GM19467 (cell line): ENCODE results near the gene CCNC.
A peak's percentile ranks its signal among the peaks of the same experiment; 100 is the strongest.
"Not testable (repeated sequence)": the region's sequence is repeated elsewhere in the genome, so short reads cannot be mapped to it uniquely, and the experiment has no call there.

ENCODE experiments used
- ATAC-seq: cut with Tn5 transposase; IDR thresholded peaks from one replicate; pipeline ENCODE4 v1.9.1; 2021; ENCODE audit warnings: mild to moderate bottlenecking, moderate library complexity; ENCODE audit not compliant: unreplicated experiment

Gene CCNC

DNA sequence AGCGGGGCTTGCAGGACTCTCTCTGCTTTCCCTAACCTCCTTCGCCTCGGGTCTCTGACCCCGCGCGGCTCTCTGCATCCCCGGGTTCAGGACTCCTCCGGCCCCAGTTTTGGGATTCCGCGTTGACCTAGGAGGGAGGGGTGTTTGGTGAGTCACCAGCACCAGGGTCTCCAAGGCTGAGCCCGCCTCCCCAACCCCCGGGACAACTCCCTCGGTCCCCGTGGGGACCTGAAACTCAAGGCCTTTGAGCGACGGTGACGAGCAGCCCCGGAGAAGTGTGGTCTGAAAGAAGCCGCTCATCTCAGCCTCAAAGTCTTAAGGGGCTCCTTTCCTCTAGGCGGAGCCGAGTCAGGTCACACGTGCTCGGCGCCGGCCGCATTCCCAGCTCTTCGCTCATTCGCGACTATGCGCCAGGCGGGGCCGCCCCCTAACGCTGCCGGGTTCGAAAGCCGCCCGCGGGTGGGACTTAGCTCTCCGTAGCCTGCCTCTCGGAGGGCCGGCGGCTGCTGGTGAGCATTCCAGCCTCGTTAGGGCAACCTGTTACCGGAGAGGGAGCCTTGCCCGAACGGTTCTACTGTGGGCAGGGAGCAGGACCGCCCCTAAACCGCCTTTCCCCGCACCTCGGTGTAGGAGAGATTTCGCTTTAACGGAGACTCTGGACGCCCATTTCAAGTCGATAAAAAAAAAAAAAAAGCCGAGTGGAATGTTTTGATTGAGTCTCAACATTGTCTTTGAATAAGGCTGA, 35.1 kb upstream of the CCNC start:
- no peak for ATAC-seq

DNA sequence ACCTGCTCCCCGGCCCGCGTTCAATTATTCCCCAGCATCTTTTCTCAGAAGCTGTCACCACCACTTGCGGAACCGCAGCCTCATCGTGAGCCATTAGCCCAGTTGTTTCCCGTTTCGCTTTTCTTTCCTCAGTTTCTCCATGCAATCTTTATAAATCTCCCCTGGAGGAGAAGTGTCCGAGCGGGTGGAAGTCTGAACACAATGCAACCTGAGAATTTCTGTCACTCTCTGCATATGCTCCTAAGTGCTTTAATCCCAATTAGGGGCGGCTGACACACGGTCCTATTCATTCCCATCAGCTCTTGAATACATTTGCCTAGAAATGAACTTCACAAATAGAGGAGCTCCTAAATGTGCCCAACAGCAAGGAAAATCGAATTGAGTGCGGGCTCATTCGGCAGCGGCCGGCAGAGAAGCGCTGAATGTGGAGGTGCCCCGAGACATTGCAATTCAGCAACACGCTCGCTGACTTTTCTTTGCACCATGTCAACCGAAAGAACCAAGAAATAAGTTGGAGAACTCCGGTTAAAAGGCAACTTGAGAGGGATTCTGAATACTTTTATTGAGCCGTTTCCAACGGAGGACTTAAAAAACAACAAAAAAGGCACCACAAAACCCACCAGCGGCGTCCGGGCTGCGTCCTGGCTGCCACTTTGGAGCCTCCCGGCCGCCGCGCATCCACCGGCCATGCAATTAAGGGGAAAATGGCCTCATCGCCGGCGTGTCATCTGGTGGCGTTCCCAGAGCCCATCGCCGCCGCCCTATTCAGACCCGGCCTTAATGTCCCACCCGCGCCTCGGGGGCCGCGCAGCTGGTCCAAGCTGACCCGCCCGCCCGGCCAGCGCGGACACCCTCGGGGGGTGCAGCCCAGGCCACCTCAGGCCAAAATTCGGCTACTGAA, 34.3 kb upstream of the CCNC start:
- ATAC-seq = no peak

DNA sequence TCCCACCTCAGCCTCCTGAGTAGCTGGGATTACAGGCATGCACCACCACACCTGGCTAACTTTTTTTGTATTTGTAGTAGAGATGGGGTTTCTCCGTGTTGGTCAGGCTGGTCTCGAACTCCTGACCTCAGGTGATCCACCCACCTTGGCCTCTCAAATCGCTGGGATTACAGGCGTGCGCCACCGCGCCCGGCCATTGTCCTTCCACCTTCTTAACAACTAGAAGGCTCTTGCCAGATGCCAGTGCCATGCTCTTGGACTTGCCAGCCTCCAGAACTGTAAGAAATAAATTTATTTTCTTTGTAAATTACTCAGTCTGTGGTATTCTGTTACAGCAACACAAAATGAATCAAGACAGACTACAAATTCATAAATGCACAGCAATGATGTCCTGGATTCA, 26.2 kb upstream of the CCNC start:
- ATAC-seq = not testable (repeated sequence)

DNA sequence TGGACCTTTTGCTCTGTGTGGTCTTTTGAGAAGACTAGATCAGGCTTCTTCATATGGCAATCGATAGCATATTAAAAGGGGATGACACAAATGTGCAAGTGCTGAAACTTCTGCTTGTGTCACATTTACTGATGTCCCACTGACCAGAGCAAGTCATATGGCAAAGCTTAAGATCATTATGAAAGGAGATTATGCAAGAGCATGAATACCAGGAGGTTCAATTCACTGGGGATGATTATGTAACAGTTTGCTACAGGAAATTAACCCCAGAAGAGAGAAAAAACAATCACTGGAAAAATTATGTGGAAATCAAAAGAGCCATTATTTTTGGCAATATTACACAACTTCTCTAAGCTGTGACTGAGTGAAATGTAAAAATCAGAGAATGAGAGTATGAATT, 24.4 kb upstream of the CCNC start:
- no peak for ATAC-seq

DNA sequence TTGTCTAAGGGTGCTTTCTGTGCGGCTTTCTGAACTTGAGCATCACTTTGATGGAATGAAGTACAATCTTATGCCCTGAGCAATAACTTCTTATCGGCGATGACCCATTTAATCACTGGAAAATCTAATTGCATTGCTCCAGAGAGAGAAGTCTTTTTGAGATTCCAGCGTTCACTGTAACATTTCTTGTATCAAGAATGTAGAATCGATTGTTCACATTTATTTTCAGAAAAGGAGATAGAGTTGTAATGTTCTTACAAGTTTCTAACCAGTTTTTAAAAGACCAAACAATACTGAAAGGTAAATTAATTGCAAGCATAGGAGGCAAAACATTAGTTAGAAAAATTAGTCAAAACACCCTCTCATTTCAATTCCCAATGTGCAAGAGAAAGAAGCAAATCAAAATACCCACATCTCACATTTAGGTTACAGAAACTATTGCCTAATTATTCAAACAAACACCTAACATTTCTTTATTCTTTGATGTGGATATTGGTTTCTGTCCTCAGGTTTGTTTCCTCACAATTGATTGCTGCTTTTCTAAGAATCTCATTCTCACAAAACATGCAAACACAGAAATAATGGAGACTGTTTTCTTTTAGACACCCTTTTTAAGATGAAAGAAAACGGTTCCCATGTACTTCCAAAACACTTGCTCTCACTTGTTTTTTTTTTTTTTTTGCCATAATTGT, 23.4 kb upstream of the CCNC start:
- no peak for ATAC-seq

DNA sequence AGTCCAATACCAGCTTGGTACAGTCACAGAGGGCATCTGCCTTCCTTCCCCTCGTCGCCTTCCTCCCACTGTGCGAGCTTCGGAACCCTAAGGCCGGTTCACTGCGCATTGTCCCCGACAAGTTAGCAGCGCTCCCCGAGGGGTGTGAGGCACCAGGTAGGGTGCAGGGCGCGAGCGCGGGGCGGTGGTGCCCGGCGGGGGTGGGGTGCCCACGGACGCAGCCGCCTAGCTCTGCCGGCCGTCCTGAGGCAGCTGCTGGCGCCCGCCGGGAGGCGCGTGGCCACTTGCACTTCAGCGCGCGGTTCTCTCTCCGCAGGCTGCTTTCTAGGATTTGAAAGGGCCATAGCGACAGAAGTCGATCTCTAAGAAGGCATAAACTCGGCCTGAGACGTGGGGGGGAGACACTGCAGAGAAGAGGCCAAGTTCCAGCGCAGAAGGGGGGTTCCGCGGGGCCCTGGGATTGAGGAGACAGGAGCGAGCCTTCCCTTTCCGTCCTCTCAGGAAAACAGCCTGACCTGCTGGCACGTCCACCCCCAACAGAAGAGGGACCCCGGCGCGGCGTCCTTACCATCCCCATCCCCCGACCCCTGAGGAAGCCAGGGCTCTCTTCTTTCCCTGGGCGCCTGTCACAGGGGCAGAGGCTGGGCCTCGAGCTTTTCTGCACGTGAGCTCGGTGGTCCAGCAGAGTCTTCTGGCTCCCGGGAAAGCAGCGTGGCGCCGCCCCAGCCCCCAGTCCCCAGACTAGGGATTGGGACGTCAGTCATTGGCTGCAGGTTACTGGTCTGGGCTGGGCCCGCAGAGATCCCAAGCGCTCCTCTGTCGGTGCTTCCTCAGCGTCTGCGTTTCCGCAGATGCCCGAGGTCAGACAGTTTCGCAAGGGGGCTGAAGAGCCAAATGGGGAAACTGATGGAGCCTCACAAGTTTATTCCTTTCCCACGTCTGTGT, 22.5 kb upstream of the CCNC start:
- ATAC-seq = no peak

DNA sequence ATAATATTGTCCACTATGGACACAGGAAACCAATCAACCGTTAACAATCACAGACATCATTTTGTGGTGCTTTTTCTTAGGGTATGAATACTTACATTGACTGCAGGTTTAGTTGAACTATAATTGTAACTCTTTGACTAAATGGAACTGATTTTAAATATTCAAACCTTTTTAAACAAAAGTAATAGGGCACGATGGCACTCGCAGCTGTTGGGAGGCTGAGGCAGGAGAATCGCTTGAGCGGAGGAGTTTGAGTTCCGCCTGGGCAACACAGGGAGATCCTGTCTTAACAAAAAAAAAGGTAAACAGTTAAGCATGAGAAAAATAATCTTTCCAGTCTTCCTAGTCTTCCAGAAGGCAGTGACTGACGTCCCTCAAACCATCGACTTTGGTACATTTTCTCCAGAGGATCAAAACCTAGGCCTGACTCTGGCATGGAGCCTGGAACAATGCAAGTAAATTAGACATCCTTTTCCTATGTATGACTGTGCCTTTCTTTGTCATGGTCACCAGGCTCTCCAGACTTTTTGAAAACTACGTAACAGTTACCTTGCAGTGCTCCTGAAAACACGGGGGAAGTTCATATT, 21.5 kb upstream of the CCNC start:
- no peak for ATAC-seq

DNA sequence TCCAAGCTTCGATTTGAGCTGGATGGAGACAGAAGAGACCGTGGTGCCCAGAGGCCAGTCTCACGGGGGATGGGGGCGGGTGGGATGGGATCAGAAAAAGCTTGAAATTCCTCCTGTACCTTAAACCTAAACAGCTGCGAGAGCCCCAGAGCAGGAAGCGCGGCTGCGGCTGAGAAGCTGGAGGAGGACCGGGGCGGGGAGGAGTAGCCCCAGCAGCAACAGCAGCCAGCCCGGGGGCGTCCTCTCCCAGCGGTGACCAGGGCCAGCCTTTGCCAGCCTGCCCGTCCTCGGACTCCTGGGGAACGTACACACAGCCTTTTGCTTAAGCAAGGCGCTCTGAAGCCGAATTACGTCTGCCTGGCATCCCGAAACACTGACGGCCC, 20.8 kb upstream of the CCNC start:
- ATAC-seq = peak; percentile 10

DNA sequence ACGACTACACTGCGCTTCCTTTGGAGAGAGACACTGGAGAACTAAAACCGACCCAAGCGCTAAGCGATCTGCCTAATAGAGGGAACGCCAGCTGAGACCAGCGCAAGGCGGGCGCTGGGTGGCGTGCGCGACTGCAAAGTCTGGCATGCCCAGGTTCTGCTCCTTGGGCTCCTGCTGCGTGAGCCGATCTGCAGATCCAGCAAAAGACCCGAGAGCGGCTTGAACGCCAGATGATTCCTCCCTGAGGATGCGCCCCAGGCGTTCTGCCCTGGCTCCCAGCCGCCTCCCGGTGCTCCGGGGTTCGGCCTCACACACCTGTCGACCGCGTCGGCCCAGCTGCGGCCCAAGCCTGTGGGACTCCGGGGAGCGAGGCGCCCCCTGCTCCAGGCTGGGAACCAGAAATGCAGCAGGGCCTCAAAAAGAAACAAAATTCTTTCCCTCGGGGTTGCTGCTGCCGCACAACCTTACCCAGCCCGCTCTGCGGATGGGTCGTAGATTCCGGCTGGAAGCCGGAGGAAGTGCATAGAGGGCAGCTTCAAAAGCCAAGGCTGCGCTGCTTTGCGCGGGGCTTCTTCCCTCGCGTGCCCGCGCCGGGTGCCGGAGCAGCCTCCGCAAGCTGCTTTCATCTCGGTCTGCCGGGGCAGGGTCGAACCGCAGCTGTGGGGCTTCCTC, 20.3 kb upstream of the CCNC start:
- ATAC-seq = peak; percentile 94

DNA sequence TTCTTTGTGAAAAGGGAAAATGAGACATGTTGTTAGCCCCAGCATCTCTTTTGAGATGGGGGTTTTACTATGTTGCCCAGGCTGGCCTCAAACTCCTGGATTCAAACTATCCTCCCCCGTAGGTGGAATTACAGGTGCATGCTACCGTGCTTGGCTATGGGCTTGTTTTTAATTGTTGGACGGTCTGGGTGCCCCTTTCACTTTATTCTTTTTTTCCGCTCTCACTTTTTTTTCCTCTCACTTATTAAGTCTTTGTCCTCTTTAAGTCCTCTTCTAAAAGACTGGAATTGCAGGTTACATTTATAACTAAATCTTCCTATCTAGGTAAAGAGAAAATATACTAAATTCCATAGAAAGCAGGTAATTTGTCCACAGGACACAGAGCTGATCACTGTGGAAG, 19.3 kb upstream of the CCNC start:
- ATAC-seq = no peak

DNA sequence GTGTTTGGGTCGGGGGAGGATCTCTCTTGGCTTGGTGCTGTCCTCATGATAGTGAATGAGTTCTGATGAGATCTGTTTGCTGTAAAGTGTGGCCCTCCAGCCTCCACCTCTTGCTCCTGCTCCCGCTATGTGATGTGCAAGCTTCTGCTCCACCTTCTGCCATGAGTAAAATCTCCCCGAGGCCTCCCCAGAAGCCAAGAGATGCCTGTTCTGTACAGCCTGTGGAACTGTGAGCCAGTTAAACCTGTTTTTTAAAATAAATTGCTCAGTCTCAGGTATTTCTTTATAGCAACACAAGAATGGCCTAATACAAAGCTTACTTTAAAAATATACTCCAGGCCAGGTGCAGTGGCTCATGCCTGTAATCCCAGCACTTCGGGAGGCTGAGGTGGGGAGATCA, 11.3 kb upstream of the CCNC start:
- ATAC-seq = no peak

DNA sequence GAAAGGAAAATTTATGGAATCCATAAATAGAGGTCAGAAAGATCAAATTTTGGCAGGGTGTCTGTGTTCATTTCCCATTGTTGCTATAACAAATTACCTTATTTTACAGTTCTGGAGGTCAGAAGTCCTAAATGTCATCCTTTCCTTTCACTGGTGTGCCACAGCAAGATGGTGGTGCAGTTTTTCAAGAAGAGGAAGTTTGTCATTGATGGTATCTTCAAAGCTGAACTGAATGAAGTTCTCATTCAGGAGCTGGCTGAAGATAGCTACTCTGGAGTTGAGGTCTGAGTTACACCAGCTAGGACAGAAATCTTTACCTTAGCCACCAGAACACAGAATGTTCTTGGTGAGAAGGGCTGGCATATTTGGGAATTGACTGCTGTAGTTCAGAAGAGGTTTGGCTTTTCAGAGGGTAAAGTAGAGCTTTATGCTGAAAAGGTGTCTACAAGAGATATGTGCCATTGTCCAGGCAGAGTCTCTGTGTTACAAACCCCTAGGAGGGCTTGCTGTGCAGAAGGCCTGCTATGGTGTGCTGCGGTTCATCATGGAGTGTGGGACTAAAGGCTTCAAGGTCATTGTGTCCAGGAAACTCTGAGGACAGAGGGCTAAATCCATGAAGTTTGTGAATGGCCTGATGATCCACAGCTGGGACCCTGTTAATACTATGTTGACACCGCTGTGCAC, 7.2 kb upstream of the CCNC start:
- no peak for ATAC-seq

DNA sequence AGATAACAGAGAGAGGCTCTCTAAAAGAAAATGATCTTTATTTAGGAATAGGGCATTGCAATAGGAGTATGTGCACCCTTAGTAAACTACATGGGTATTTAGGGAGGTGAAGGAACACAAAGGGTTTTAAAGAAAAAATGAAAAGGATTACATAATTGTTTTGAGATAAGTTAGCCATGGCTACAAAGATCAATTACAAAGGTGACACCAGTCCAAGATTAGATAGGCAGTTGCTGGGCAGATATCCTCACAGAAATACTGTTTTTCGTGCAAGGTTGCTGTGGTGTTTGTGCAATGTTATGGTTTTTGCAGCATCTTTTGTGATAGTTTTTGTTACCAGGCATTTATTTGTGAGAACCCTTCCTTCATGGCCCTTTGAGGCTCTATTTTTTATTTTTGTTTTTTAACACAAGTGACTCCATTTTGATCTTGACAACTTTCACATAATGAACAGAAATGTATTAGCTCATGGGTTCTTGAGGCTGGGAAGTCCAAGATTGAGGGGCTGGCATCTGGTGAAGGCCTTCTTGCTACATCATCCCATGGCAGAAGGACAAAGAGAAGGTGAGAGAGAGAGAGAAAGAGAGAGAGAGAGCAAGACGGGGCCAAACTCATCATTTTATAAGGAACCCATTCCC, 5.6 kb upstream of the CCNC start:
- ATAC-seq = no peak

DNA sequence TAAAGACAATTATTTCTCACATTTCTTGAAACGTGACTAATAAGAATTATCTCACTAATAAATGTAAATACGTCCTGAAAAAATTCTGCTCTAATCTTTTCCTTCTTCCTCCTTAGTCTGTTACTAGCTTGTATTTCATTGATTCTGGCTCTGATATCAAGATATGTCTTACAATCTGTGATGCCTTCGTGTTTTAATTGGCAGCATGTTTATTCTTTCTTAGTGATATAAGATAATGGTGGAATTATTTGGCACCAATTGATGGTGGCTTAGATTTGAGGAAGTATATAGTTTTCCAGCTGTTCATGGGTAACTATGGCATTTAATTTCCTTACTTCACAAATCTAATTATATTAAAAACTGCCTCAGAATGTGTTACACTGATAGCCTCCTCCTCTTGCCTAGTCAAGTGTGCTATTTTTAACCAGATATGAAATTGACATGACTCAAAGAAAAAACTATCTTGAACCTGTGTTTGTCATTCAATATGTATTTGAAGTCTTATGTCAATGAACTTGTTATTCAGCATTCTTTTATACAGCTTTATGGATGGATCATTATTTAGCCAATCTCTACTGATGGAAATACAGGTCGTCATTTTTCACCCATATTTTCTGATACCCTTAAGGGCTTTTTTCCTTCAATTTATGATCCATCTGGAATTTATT, 5.3 kb downstream of the CCNC start:
- no peak for ATAC-seq

DNA sequence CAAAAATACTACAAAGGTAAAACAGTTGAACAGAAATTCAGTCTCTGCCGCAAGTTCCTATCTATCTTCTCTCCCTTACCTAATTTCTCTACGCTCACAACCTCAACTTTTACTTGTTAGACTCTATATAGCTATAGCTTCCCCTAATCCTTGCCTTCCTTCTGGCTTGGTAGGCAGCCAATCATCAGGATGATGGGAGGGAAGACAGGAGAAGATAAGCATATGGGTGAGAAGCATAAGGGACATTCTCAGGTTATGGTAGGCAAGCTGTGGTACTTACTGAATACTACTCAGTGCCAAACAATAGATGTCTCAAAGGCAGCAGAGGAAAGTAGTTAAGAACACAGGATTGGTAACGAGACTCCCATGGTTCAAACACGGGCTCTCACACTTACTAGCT, 7.8 kb downstream of the CCNC start:
- no peak for ATAC-seq

DNA sequence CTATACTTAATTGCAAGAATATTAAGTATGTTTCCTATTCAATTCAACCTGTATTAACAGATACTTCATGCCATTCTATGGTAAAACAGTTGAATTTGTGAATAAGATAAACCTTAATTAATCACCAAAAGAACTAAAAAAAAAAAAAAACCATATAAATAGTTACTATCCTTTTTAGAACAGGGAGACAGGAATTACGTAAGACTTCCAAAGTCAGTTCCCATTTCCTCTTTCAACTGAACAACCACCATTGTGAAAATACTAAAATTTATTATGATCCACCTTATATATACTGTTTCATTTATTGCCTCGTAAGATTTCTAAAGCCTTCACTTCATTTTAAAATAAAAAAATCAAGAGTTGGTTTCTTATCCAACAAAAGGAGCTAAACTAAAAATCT, 9.4 kb downstream of the CCNC start:
- no peak for ATAC-seq

DNA sequence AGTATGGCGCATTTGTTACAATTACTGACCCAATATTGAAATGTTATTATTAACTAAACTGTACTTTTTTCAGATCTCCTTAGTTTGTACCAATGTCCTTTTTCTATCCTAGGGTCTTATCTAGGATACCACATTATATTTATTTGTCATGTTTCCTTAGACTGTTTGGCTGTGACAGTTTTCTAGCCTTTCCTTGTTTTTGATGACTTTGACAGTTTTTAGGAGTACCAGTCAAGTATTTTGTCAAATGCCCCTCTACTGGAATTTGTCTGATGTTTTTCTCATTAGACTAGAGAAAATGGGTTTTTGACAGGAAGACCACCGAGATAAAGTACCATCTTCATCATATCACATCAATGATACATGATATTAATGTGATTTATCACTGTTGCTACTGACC, 14.6 kb downstream of the CCNC start:
- ATAC-seq = no peak
